ENCODE data around the gene TMEM184A. TPM values are rescaled to one million over a fixed set of nuclear protein-coding genes. Genes with fewer than 3 reads are reported as not detected.

Gene TMEM184A
- total and polyA plus RNA-seq, 11 donors: 0.19 to 0.99 (median 0.47) TPM

- no peak overlapping the region for H3K4me3 ChIP-seq
- TF ChIP-seq CTCF (IDR thresholded peaks at IDR 0.05): no peak
- no peak for TF ChIP-seq POLR2A (IDR thresholded peaks at IDR 0.05)
- ATAC-seq: no peak
- WGBS, 4 donors: 61 to 74% (median 72%) methylated on average over 6 of the region's 6 CpGs
- intact Hi-C loops (cut with DNase I): no loop called here
- H3K4me1 ChIP-seq: peaks cover 0 to 9% (median 0%) of the 10 kb centered on the region in 12 donors
- H3K27ac ChIP-seq: no peak overlapping the region
- DNase-seq: no peak
- H3K27me3 ChIP-seq: peaks cover 0 to 68% (median 31%) of the 10 kb centered on the region in 9 donors
- peaks cover 0 to 11% (median 3%) of the 10 kb centered on the region in 12 donors for H3K9me3 ChIP-seq
- H3K36me3 ChIP-seq: no peaks in the 10 kb centered on the region
Measured at GRCh38 chr7:1590476-1590875, 34.5 kb upstream of the TMEM184A start.

GRCh38 chr7:1588978-1589377 is 33.0 kb upstream of the TMEM184A start:
- ATAC-seq: no peak
- no peak overlapping the region for H3K4me3 ChIP-seq
- H3K27ac ChIP-seq: no peak overlapping the region
- 93 to 100% (median 99%) methylated on average over 1 of the region's 1 CpG for WGBS, 4 donors
- H3K9me3 ChIP-seq: peaks cover 0 to 11% (median 3%) of the 10 kb centered on the region in 12 donors
- H3K36me3 ChIP-seq: no peaks in the 10 kb centered on the region
- TF ChIP-seq CTCF (IDR thresholded peaks at IDR 0.05) (no peak), POLR2A (IDR thresholded peaks at IDR 0.05) (no peak)
- no peak for DNase-seq
- H3K4me1 ChIP-seq: peaks cover 0 to 9% (median 0%) of the 10 kb centered on the region in 12 donors
- H3K27me3 ChIP-seq: peaks cover 0 to 66% (median 31%) of the 10 kb centered on the region in 9 donors
- intact Hi-C loops (cut with DNase I): loop anchor here in 5 of 10 donors (10.0 kb wide), 5 partner anchors 166 to 756 kb away; no protein-coding TSS in a partner anchor

- no peaks in the 10 kb centered on the region for H3K36me3 ChIP-seq
- no peak overlapping the region for H3K4me3 ChIP-seq
- H3K4me1 ChIP-seq: peaks cover 0 to 9% (median 0%) of the 10 kb centered on the region in 12 donors
- H3K27me3 ChIP-seq: peaks cover 0 to 56% (median 24%) of the 10 kb centered on the region in 9 donors
- WGBS, 4 donors: 82 to 87% (median 85%) methylated on average over 9 to 12 of the region's 12 CpGs
- no peak overlapping the region for H3K27ac ChIP-seq
- TF ChIP-seq POLR2A (IDR thresholded peaks at IDR 0.05) (no peak), CTCF (IDR thresholded peaks at IDR 0.05) (no peak)
- ATAC-seq: no peak
- peaks cover 0 to 11% (median 3%) of the 10 kb centered on the region in 12 donors for H3K9me3 ChIP-seq
- intact Hi-C loops (cut with DNase I): loop anchor here in 5 of 10 donors (10.0 kb wide), 5 partner anchors 167 to 757 kb away; no protein-coding TSS in a partner anchor
- no peak for DNase-seq
Measured at GRCh38 chr7:1587738-1588137, 31.7 kb upstream of the TMEM184A start.

- Histone ChIP-seq H3K36me3 (no peaks in the 10 kb centered on the region), H3K9me3 (peaks cover 0 to 11% (median 3%) of the 10 kb centered on the region in 12 donors), H3K4me3 (no peak overlapping the region), H3K27me3 (peaks cover 0 to 49% (median 18%) of the 10 kb centered on the region in 9 donors), H3K4me1 (peaks cover 0 to 4% (median 0%) of the 10 kb centered on the region in 12 donors), H3K27ac (no peak overlapping the region)
- TF ChIP-seq CTCF (IDR thresholded peaks at IDR 0.05) (no peak), POLR2A (IDR thresholded peaks at IDR 0.05) (no peak)
- intact Hi-C loops (cut with DNase I): loop anchor here in 5 of 10 donors (10.0 kb wide), 5 partner anchors 168 to 758 kb away; no protein-coding TSS in a partner anchor
- WGBS, 4 donors: 65 to 83% (median 72%) methylated on average over 25 to 42 of the region's 42 CpGs
- ATAC-seq (no peak), DNase-seq (no peak)
Measured at GRCh38 chr7:1586827-1587705, 31.1 kb upstream of the TMEM184A start.

Data from heart left ventricle (tissue), 16 donors.